ENCODE measurements around the gene KCNQ1.

The KCNQ1 gene

DNA sequence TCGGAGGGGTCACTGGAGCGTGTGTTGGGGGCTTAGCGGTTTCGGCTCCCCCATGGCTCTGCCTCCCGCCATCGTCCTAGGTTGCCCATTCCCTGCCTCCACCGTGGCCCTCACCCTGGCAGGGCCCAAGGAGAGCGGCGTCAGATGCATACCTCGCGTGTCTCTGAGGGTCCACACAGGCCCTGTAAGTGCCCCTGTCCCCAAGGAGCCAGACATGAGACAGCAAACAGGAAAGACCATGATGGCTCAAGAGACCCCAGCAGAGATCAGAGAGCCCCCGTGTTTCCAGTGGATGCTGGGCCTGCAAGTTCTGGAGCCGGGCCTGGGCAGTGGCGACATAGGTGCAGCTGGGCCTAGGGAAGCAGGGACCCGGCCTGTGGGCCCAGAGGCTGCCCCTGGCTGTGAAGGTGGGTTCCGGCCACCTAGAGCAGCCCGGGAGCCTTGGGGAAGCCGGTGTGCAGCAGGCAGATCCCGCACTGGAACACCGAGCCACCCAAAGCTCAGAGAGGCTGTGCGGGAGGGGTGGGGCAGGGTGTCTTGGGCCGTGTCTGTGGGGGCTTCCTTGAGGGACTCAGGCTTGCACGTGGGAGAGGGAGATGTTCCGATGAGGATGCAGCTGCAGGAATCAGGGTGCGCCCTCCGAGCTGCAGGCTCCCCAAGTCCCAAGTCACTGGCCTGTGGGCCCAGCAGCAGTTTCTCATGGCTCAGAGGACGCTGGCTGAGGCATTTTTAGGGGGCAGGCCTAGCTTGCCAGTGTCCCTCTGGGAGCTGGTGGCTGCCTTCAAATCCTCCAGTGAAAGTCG lies 128.6 kb downstream of the KCNQ1 start:
- Histone ChIP-seq H3K36me3 (ENCODE audit: control insufficient read depth, insufficient read depth, low read length) (no peaks in the 10 kb centered on the region), H3K9me3 (ENCODE audit: control insufficient read depth, insufficient read depth, low read length) (no peaks in the 10 kb centered on the region), H3K27me3 (ENCODE audit: control insufficient read depth, insufficient read depth, low read length) (peaks cover 66% of the 10 kb centered on the region), H3K4me1 (ENCODE audit: control insufficient read depth, insufficient read depth, low read length) (no peaks in the 10 kb centered on the region), H3K4me3 (ENCODE audit: low read depth, low read length) (no peak overlapping the region), H3K9ac (ENCODE audit: low read depth, low read length) (no peak overlapping the region), H3K27ac (ENCODE audit: low read depth, low read length) (no peak overlapping the region)

DNA sequence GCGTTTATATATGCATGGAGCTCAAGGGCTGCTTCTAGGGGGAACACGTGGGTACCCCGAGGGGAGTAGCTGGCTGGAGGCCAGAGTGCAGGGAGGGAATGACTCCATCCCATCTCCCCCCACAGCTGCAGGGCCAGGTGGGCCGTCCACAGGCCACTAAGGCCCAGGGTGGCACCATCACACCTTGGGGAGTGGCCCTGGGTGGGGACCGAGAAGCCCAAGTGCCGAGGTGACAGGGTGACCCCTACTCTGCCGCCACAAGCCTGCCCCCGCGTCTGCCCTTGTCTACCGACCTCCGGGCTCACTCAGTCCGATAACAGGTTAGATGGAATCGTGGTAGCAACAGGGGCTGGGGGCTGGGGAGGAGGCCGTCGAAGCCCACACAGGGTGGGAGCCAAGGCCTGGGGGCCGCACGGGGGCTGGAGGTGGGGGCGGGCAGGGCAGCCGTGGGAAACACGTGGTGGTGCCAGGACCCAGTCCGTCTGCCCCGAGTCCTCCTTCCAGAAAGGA lies 129.3 kb downstream of the KCNQ1 start:
- Histone ChIP-seq H3K4me3 (ENCODE audit: low read depth, low read length) (no peak overlapping the region), H3K4me1 (ENCODE audit: control insufficient read depth, insufficient read depth, low read length) (no peaks in the 10 kb centered on the region), H3K9me3 (ENCODE audit: control insufficient read depth, insufficient read depth, low read length) (no peaks in the 10 kb centered on the region), H3K27me3 (ENCODE audit: control insufficient read depth, insufficient read depth, low read length) (peaks cover 69% of the 10 kb centered on the region), H3K36me3 (ENCODE audit: control insufficient read depth, insufficient read depth, low read length) (no peaks in the 10 kb centered on the region), H3K9ac (ENCODE audit: low read depth, low read length) (no peak overlapping the region), H3K27ac (ENCODE audit: low read depth, low read length) (no peak overlapping the region)

DNA sequence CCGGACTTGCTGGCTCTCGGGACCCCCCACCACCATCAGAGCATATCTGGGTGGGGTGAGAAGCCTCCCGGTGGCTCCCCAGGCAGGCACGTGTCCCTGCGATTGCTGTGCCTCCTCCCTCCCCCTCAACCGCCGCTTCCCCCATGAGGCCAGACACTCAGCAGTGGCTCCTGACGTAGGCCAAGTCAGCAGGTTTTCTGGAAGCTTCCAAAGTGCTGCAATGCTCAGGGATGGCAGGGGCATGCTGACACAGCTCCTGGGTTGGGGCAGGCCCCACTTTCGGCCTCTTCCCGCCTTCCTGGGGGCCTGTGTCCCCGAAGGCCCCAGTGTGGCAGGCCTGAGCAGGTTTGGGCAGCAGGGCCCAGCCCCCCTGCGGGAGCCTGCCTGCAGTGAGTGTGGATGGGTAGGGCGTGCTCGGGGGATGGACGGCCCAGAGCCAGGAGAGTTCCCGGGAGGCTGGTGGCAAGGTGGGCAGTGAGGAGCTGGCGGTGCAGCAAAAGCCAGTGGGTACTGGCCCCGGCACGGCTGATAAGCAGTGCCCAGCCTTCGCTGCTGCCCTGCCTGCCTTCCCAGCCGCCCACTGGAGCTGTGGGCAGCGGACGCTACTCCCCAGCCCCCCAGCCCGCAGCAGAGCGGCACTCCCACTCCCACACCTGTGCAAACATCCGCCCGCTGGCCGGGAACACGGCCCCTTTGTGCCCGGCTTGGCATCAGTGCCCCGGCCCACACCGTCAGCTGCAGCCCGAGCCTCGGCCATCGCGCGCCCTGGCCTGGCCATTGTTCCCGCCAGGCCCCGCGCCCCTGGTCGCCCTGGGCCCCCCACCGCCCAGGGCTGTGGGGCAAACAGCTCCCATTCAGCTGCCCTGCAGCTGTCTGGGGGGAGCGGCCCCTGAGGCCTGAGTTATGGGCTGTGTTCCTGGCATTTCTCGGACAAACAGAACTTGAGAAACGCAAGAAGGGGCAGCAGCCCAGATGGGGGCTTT lies 130.0 kb downstream of the KCNQ1 start:
- Histone ChIP-seq H3K27ac (ENCODE audit: low read depth, low read length) (no peak overlapping the region), H3K27me3 (ENCODE audit: control insufficient read depth, insufficient read depth, low read length) (peaks cover 68% of the 10 kb centered on the region), H3K9me3 (ENCODE audit: control insufficient read depth, insufficient read depth, low read length) (no peaks in the 10 kb centered on the region), H3K36me3 (ENCODE audit: control insufficient read depth, insufficient read depth, low read length) (no peaks in the 10 kb centered on the region), H3K9ac (ENCODE audit: low read depth, low read length) (no peak overlapping the region), H3K4me1 (ENCODE audit: control insufficient read depth, insufficient read depth, low read length) (no peaks in the 10 kb centered on the region), H3K4me3 (ENCODE audit: low read depth, low read length) (no peak overlapping the region)

DNA sequence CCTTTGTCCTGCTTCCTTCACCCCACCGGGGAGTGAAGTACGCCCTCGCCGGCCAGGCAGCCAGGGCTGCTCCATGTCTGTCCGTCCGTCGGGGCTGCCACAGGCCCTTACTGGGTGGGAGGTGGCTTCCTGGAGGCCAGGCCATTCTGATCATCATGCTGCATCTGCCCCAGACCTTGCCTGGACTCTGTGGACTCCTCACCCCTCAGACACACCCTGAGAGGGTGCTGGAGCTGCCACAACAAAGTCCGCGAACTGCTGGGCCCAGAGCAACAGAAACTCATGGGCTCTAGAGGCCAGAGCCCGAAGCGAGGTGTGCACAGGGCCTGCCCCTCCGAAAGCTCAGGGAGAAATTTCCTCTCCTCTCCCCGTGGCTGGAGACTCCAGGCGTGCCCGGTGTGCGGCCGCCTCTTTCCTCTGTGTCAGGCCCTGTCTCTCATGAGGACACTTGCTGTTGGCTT lies 130.8 kb downstream of the KCNQ1 start:
- H3K4me1 ChIP-seq (ENCODE audit: control insufficient read depth, insufficient read depth, low read length) = no peaks in the 10 kb centered on the region
- peaks cover 64% of the 10 kb centered on the region for H3K27me3 ChIP-seq (ENCODE audit: control insufficient read depth, insufficient read depth, low read length)
- no peak overlapping the region for H3K9ac ChIP-seq (ENCODE audit: low read depth, low read length)
- H3K27ac ChIP-seq (ENCODE audit: low read depth, low read length) = no peak overlapping the region
- no peaks in the 10 kb centered on the region for H3K9me3 ChIP-seq (ENCODE audit: control insufficient read depth, insufficient read depth, low read length)
- H3K4me3 ChIP-seq (ENCODE audit: low read depth, low read length) = no peak overlapping the region
- no peaks in the 10 kb centered on the region for H3K36me3 ChIP-seq (ENCODE audit: control insufficient read depth, insufficient read depth, low read length)

DNA sequence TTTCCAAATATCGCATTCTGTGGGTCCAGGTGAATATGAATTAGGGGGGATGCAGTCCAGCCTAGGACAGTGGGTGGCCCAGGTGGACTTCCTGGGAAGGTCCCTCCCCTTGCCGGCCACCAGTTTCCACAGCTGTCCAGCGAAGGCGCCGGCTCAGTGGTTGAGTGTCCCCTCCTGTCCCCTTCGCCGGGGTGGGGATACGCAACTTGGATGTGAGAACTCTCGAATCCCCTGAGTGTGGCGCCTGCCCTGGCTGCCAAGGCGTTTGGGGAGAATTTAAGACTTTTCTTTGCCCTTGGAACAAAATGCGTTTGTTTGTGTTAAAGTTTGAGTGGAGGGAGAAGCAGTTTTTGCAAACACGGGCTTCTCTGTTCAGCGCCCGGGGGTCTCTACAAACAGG lies 131.3 kb downstream of the KCNQ1 start:
- Histone ChIP-seq H3K4me1 (ENCODE audit: control insufficient read depth, insufficient read depth, low read length) (no peaks in the 10 kb centered on the region), H3K27ac (ENCODE audit: low read depth, low read length) (no peak overlapping the region), H3K36me3 (ENCODE audit: control insufficient read depth, insufficient read depth, low read length) (no peaks in the 10 kb centered on the region), H3K9me3 (ENCODE audit: control insufficient read depth, insufficient read depth, low read length) (no peaks in the 10 kb centered on the region), H3K27me3 (ENCODE audit: control insufficient read depth, insufficient read depth, low read length) (peaks cover 61% of the 10 kb centered on the region), H3K9ac (ENCODE audit: low read depth, low read length) (no peak overlapping the region), H3K4me3 (ENCODE audit: low read depth, low read length) (no peak overlapping the region)

DNA sequence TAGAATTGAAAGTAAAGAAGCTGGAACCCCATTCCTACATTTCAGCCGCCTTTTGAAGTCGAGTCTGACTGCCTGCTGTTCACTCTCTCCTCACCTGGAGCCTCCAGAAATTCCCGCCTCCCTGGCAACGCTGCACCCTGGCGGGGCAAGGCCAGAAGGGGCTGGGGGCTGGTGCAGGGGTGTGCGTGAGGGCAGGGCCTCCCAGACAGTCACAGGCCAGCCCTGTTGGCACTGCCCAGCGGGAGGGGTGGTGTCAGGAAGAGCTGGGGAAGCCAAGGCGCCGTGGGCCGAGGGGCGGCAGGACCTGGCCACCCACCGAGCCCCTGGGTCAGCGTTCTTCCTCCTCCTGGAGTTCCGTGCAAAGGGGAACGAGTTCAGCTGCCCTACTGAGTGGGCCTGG lies 131.7 kb downstream of the KCNQ1 start:
- no peak overlapping the region for H3K9ac ChIP-seq (ENCODE audit: low read depth, low read length)
- H3K27ac ChIP-seq (ENCODE audit: low read depth, low read length) = no peak overlapping the region
- H3K4me3 ChIP-seq (ENCODE audit: low read depth, low read length) = no peak overlapping the region
- no peaks in the 10 kb centered on the region for H3K9me3 ChIP-seq (ENCODE audit: control insufficient read depth, insufficient read depth, low read length)
- H3K36me3 ChIP-seq (ENCODE audit: control insufficient read depth, insufficient read depth, low read length) = no peaks in the 10 kb centered on the region
- peaks cover 61% of the 10 kb centered on the region for H3K27me3 ChIP-seq (ENCODE audit: control insufficient read depth, insufficient read depth, low read length)
- no peaks in the 10 kb centered on the region for H3K4me1 ChIP-seq (ENCODE audit: control insufficient read depth, insufficient read depth, low read length)

DNA sequence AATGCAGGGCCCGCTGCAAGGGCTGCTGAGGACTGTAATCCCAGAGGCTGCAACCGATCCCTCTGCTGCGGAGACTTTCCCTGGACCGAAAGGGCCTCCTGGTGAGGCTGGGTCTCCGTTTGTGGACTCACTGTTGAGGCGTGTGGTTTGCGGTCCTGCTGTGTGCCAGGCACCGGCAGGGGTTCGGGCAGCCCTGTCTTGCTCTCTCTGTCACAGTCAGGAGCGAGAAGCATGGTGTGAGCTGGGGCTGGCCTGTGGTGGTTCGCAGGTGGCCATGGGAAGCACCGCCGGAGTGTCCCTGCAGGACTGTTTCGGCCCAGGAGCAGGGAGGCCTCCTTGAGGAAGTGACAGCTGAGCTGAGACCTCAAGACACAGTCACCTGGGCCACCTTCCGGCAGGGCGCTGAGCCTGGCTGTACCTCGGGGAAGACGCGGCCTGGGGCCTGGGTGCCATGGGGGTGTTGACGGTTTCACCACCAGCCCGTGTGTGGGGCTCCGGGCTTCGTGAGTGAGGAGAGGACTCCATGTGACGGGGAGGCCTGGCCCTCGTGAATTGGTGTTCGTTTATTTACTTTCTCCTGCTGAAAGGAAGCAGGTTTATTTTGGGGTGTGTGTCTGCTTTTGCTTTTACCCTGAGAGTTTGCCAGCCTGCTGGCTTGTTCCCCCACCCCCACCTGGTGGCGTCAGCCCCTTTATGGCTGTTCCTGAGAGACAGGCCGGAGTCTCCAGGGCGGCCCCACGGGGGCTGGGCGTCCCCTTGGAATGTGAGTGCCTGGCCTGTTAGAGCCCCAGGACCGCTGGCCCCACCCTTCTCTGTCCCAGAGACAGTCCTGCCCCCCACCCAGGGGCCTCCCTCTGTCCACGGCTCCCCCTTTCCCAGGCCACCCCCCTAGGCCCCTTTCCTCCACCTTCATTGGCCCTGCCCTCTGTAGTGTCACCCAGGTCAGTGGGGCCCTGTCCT lies 132.5 kb downstream of the KCNQ1 start:
- Histone ChIP-seq H3K9me3 (ENCODE audit: control insufficient read depth, insufficient read depth, low read length) (no peaks in the 10 kb centered on the region), H3K27ac (ENCODE audit: low read depth, low read length) (no peak overlapping the region), H3K27me3 (ENCODE audit: control insufficient read depth, insufficient read depth, low read length) (peaks cover 65% of the 10 kb centered on the region), H3K4me3 (ENCODE audit: low read depth, low read length) (no peak overlapping the region), H3K36me3 (ENCODE audit: control insufficient read depth, insufficient read depth, low read length) (no peaks in the 10 kb centered on the region), H3K9ac (ENCODE audit: low read depth, low read length) (no peak overlapping the region), H3K4me1 (ENCODE audit: control insufficient read depth, insufficient read depth, low read length) (no peaks in the 10 kb centered on the region)

DNA sequence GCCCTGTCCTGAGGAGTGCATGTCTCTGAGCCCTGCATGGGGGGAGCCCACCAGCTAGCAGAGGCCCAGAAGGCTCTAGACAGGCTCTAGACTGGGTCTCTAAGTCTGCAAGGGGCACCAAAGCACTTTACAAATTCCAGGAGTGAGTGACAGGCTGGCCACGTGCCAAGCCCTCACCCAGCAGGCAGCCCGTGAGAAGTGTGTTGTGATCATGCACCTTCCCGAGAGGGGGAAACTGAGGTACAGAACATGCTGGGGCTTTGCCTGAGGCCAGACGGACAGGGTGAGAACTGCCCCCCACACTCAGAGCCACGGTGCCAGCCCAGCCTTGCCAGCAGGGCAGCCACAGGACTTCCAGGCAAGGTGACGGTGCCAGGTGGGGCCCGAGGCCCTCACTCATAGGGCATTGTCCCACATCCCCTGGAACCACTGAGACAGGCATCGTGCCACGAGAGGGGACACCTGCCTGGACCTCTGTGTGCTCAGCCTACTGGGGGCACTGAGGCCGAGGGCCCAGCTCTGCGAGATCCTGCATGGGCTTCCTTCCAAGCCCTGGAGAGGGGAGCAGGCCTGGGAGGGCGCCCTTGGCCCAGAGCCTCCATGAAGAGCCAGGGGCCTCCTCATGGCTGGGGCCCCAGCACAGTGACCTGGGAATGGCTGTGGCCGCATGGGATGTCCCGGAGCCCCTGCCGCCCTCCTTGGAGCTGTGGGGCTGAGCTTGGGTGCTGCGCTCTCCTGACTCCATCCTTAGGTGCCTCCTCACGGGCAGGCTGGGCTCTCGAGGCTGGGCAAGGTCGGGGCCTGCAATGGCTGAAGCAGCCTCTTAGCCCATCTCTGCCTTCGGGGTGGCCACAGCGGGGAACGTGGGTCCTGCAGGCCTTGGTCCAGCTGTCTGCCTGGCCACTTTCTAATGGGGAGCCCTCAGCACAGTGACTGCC lies 133.5 kb downstream of the KCNQ1 start:
- no peak overlapping the region for H3K27ac ChIP-seq (ENCODE audit: low read depth, low read length)
- no peak overlapping the region for H3K9ac ChIP-seq (ENCODE audit: low read depth, low read length)
- no peak overlapping the region for H3K4me3 ChIP-seq (ENCODE audit: low read depth, low read length)
- no peaks in the 10 kb centered on the region for H3K9me3 ChIP-seq (ENCODE audit: control insufficient read depth, insufficient read depth, low read length)
- H3K36me3 ChIP-seq (ENCODE audit: control insufficient read depth, insufficient read depth, low read length) = no peaks in the 10 kb centered on the region
- no peaks in the 10 kb centered on the region for H3K4me1 ChIP-seq (ENCODE audit: control insufficient read depth, insufficient read depth, low read length)
- H3K27me3 ChIP-seq (ENCODE audit: control insufficient read depth, insufficient read depth, low read length) = peaks cover 65% of the 10 kb centered on the region

DNA sequence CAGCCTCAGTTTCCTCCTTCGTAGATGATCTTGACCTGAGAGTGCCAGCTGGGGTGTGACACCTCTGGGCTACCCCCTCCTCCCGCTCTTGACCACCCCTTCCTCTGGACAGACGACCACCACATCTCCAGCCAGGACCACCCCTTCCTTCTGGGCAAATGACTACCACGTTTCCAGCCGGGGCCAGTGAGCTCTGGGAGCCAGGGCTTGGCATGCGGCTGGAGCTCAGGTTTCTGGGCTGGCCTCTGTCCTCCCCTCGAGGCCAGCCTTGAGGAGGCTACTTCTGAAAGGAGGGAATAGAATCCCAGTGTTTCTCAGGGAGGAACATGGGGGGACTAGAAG lies 134.1 kb downstream of the KCNQ1 start:
- Histone ChIP-seq H3K27me3 (ENCODE audit: control insufficient read depth, insufficient read depth, low read length) (peaks cover 65% of the 10 kb centered on the region), H3K4me1 (ENCODE audit: control insufficient read depth, insufficient read depth, low read length) (no peaks in the 10 kb centered on the region)

More for the DNA sequence above, 134.1 kb downstream of the KCNQ1 start:
- Histone ChIP-seq H3K36me3 (ENCODE audit: control insufficient read depth, insufficient read depth, low read length) (no peaks in the 10 kb centered on the region), H3K27ac (ENCODE audit: low read depth, low read length) (no peak overlapping the region), H3K9ac (ENCODE audit: low read depth, low read length) (no peak overlapping the region), H3K4me3 (ENCODE audit: low read depth, low read length) (no peak overlapping the region), H3K9me3 (ENCODE audit: control insufficient read depth, insufficient read depth, low read length) (no peaks in the 10 kb centered on the region)
